Testis (tissue), 2 donors: ENCODE results near the gene PTPRD.

Source experiments
- CTCF ChIP-seq, 3 experiments: fragments of 450-650 bp in 2 of 3; fragments of 200-600 bp in 1 of 3; sonication (generic) in 1 of 3; IDR thresholded peaks; one replicate each; pipeline ENCODE4 v1.5.1; 2016 to 2019; ENCODE audit warnings: antibody characterized with exemption in 3 of 3, mild to moderate bottlenecking in 2 of 3, moderate library complexity in 1 of 3
- POLR2A ChIP-seq: fragments of 450-650 bp; IDR thresholded peaks from one replicate; pipeline ENCODE4 v1.6.1; 2017; ENCODE audit warnings: antibody characterized with exemption, mild to moderate bottlenecking, moderate library complexity

- TF ChIP-seq CTCF (IDR thresholded peaks at IDR 0.05) (no peak), POLR2A (no peak)
Observed at GRCh38 chr9:8706998-8707397, 1905.8 kb downstream of the PTPRD start.
